HG03571 (cell line): ENCODE results near the gene SMAD7.
"Not testable (repeated sequence)": the region's sequence is repeated elsewhere in the genome, so short reads cannot be mapped to it uniquely, and the experiment has no call there.

Experiments used
- ATAC-seq: cut with Tn5 transposase; IDR thresholded peaks from one replicate; pipeline ENCODE4 v1.9.1; 2021; ENCODE audit not compliant: unreplicated experiment

The SMAD7 gene

DNA sequence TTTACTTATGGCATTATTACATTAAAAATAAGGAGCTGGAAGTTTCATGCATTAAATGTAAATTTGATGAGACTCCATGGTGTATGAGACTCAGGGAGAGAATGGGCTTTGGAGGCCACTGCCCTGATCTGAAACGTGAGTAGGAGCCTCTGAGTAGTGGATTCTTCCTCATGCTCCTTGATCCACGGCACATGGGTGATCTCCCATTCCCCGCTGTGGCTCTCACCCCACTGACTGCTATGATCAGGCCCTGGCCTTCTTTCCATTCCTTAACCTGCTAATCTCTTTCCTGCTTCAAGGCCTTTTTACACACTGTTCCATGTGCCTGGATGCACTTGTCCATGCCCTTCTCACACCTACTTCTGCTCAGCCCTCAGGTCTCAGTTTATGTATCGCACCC is 68.4 kb downstream of the SMAD7 start:
- no peak for ATAC-seq

DNA sequence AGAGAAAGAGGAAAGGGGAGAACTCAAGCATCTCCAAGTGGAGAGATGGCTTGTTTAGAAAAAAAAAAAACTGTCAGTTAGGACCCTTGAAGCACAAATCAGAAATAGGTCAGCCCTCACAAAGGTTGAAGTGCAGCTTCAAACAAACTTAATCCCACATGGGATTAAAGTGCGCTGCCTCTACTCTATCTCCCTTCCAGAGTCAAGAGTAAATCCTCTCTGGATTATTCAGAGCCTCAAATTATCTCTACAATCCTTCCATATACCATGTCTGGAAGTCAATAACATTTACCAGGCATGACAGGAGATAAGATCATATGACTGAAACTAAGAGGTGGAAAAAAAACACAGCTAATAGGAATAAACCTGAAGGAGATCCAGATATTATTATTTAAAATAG is 69.8 kb downstream of the SMAD7 start:
- ATAC-seq: no peak

DNA sequence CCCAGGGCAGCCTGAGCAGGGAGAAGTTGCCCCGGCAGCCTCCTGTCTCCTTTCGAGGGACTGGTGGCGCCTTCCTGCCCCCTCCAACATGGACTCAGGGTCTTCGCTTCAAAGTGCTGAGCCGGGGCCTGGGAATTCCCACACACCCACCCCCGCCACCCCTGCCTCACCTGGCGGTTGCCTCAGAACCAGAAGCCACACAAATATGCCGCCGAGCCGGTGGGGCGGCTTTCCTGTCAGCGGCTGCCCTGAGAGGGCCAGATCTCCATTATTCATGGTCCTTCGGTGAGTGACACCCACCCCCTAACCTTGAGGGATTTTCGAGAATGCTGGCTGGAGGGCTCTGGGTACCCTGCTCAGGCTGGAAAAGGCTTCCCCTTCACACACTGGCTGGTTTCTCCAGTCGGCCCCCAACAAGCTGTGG is 71.7 kb downstream of the SMAD7 start:
- no peak for ATAC-seq

DNA sequence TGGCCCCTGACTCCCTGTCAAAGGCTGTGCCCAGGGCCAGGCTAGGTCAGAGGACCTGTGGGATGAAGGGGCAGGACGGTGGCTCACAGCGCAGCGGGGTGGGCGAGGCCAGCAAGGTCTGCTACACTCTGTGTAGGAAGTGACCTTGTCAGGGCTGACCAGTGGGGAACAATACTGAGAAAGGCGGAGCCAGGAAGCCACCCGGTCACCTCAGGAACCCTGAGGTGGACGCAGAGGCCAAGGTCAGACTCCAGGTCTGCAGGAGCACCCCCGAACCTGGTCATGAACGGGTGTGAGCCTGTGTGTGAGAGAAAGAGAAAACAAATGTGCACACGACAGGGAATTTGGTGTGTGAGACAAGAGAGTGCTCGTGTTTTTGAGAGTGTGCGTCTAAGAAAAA is 72.3 kb downstream of the SMAD7 start:
- ATAC-seq: no peak

DNA sequence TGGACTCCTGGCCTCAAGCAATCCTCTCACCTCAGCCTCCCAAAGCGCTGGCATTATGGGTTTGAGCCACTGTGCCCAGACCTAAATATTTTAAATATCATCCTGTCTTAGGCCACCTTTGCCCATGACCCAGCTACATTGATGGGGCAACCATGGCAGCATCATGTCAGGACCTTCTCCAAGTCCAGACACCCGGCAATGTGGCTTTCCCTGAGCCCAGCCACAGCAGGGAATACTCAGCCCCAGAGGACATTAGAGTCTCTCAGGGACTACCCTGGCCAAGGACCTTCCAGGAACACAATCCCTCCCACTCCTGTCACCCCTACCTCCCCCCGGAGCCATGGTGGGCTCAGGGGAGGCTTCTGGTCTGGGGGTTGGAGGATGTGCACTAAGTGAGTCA is 72.8 kb downstream of the SMAD7 start:
- ATAC-seq: no peak

DNA sequence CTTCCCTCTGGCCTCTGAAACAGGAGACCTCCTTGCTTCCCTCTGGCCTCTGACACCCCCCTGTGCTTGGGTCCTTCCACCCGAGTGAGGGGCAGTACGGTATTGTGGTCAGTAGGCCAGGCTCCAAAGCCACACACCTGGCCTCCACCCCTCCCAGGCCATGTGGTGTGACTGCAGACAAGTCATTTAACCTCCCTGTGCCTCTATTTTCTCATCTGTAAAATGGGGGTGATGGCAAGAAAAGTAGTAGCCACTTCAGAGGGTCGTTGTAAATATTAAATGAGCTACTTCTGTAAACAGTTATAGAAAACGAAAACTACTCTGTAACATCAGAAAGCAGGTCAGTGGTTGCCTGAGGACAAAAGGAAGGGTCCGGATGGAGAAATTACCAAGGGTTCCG is 74.2 kb downstream of the SMAD7 start:
- ATAC-seq: no peak

DNA sequence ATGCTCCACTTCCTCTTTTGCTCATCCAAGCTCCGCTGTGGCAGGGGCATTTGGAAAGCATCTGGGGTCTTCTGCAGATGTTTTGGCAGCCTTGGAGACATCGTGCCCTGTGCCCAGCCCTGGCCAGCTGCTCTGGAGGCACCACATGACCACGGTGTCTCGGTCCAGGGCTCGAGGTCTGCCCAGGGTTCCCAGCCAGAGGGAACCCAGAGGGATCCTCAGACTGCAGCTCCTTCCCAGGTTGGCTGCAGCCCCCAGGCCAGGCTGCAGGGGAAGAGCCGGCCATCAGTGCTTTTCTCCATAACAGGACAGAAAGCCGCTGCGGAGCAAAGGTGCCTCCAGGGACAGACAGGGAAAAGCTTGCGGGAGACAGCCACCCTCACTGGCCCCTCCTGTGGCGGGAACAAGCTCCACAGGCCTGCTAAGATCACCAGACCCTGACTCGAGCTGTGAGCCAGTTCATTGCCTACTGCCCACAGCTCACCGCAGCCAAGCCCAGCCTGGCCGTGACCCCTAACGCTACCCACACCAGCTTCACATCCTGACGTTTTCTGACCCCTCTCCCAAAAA is 74.7 kb downstream of the SMAD7 start:
- ATAC-seq: no peak

DNA sequence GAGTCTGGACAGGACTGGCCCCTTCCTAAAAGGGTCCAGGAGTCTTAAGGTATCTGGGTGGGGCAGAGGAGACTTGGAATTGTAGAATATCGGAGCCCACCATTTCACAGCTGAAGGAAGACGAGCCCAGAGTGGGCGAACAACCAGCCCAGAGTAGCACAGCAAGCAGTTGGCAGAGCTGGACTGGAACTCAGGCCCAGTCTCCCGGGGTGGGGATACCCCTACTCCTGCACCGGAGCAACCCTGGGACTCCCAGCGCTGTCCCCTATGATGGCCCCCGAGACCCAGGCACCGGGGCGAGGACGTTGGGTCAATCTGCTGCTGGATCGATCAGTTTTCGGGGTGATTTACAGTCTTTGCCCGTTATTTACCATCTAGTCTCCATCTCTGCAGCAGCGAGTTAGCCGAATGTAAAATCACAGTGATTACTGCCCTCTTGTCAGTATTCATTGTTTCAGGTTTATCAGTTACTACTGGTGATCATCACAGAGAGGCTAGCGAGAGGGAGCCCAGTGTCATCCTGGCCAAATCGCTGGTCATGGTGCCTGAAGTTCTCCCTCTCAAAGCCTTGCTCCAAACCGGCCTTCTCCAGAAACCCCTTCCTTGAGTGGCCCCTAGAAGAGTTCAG is 75.3 kb downstream of the SMAD7 start:
- ATAC-seq: no peak

DNA sequence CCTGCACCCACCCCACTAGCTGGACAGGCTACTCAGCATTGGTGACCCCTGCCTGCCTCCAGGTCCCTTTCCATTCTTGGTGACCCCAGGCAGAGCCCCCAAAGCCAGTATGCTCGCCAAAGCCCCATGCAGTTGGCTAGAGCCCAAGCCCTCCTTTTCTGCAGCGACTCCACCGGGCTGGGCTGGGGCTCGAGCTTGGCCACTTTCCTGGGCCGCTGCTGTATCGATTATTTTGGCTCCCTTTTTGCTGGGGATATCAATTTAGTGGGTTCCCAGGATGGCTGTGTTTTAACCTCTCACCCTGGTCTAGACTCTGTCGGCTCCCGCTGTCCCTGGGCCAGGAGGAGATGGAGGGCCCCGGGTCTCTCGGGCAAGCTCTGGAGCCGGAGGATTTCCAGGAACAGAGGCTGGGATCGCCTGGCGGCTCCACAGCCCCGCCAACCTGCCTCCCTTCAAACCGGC is 76.0 kb downstream of the SMAD7 start:
- no peak for ATAC-seq

DNA sequence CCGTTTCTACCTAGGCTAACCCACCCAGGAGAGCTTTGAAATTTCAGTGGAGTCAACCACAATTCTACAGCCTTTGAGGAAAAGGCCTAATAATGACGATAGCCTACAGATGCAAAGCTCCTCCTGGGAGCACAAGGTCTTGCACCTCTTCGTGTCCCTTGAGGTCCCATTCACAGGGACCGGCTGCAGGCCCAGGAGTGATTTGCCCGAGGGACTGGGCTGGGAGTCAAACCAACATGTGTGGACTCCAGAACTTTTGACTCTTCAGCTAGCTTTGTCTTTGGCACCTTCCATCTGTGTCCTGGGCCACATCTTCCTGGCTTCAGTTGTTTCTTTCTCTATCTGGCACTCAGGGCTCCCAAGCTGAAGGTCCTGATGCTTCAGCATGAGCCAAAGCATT is 76.5 kb downstream of the SMAD7 start:
- no peak for ATAC-seq

DNA sequence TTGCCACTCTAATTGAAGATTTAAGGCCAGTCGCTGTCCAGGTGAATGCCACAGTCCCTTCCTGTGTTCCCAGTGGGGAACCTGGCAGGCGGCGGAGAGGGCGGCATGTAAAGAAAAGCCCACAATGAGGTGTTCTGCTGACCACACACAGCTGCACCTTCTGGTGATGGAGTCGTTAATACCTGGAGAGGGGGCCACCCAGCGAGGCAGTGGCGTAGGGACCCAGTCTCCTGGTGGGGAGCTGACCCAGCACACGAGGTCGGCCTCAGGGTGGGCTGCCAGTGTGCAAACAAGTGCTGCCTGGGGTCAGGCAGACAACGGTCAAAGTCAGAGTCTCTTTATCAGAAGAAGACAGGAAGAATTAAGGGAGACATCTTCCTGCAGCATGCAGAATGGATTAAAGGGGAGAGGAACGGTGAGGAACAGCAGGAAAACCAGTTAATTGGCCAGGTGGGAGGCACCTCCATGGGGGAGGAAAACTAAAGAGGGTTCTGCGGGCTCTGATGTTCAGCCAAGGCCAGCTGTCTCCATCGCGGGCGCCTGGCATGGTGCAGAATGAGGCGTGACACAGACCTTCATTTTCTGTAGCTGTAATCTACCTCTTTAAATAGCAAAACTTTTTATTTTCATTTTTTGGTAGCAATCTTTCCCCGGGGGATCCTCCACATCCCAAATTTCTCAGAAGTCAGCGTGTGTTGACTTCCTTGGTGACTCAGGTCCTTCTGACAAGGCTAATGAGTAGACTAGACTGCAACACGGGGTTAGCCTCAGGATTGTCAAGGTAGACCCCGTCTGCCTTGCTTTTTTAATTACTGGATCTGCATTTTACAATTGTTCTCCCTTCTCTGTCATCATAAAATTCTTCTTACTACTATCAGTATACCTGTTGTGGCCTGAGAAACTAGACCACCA is 78.3 kb downstream of the SMAD7 start:
- no peak for ATAC-seq

DNA sequence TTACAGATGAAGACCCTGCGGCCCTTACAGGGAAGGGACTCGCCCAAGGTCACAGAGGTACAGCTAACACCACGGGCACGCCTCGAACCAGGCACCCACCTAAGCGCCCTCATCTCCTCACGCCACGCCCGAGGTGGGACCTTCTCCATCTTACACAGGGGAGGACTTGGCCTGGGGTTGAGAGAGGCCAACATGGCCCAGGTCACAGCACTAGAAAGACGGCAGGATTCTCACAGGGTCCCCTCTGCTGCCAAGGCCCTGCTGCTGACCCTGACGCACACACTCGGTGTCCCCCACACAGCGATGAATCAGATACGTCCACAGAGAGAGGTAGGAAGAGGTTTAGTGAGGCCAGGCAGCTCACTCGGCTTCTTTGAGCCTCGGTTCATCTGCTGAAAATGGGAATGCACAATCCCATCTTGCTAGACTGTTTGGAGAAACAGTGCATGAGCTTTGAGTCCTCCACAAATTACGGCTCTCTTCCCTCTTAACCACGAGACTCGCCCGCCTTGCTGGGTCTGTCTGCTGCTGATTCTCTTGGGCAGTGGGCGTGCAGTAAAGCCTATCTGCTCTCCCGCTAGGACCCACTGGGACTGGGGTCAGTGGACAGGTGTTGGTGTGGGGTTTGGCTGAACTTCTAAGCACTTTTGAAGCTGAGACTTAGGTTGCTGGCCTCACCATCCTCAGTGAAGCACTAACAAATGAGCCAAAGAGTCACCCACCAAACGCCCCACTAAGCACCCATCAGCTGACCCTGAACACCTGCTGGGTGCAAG is 79.2 kb downstream of the SMAD7 start:
- ATAC-seq: no peak

DNA sequence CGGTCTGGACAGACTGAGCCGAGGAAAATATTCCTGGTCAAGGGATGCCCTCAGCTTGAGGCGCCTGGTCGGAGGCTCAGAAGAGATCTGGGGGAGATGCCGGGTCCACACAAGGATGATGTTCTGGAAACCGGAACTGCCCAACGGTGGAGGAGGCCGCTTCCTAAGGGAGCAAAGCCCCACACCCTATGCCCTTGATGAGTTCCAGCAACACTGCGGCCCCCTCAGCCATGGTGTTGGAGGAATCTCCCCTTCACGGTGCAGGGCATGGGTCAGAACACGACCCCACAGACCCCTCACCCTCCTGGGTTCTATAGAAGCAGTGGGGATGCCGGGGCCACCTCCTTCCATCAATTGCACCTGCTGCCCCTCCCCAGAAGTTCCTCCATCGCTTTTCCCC is 79.8 kb downstream of the SMAD7 start:
- not testable (repeated sequence) for ATAC-seq
